HCT116 (cell line): ENCODE results near the gene TMEM59L. TPM values are rescaled to one million over a fixed set of nuclear protein-coding genes. Genes with fewer than 3 reads are reported as not detected.

Source experiments
- ATAC-seq: fragments of 200-7000 bp; cut with Tn5 transposase; 2 replicates; pipeline ENCODE4 v1.9.1; 2020; ENCODE audit warnings: mild to moderate bottlenecking, moderate library complexity
- BruUV-seq: library from RNA; stranded (reverse); fragments of 400-500 nt; replicated peaks from 2 replicates; lab custom pipeline; 2021; lab: Mats Ljungman, UMichigan
- CTCF ChIA-PET: fragments of 300-600 bp; sonication (Branson Sonifier 250); formaldehyde crosslinking; loops from one replicate; lab custom pipeline; 2021; ENCODE audit warnings: antibody characterized with exemption; lab: Charles Lee
- POLR2A ChIA-PET: fragments of 300-600, 350-600 bp; sonication (Branson Sonifier 250); formaldehyde crosslinking; loops from one replicate; lab custom pipeline; 2021; ENCODE audit warnings: antibody characterized with exemption; lab: Charles Lee
- RAD21 ChIA-PET, 2 experiments: fragments of 300-600 bp; sonication (Branson Sonifier 250); formaldehyde crosslinking; loops; one replicate each; lab custom pipeline; 2023; ENCODE audit warnings: low total read pairs in 2 of 2; ENCODE audit not compliant: uncharacterized antibody in 2 of 2, unreplicated experiment in 2 of 2, low non-redundant PET in 1 of 2; lab: Charles Lee
- DNase-seq: peaks from one replicate; pipeline ENCODE4 v3.0.0-alpha.2; 2010; ENCODE audit warnings: low read depth, low spot score
- H2AFZ ChIP-seq: fragments of 200-600 bp; shearing (Covaris generic), sonication (generic); 2 replicates; pipeline ENCODE4 v1.6.1; 2017; ENCODE audit warnings: low read depth, mixed run types, mixed read lengths, antibody characterized with exemption, low read length; ENCODE audit not compliant: poor library complexity, severe bottlenecking
- H3K27ac ChIP-seq: 2 replicates; pipeline ENCODE4 v1.5.1; 2012; ENCODE audit warnings: low read depth, low read length
- H3K27me3 ChIP-seq: fragments of 200-600 bp; sonication (generic); 2 replicates; pipeline ENCODE4 v1.6.1; 2016; ENCODE audit warnings: mixed run types, low read length, mixed read lengths; ENCODE audit not compliant: insufficient read depth
- H3K36me3 ChIP-seq, 2 experiments: fragments of 200-500 bp in 1 of 2; fragments of 200-600 bp in 1 of 2; sonication (Bioruptor generic) in 1 of 2; sonication (generic) in 1 of 2; 2 replicates each; pipeline versions ENCODE4 v1.5.1 to v1.6.1; 2014 to 2016; ENCODE audit warnings: low read length in 2 of 2, inconsistent platforms in 1 of 2, mixed read lengths in 1 of 2, mixed run types in 1 of 2; ENCODE audit not compliant: insufficient read depth in 2 of 2, control insufficient read depth in 1 of 2
- H3K4me1 ChIP-seq, 2 experiments: fragments of 200-600 bp in 1 of 2; sonication (generic) in 1 of 2; 2 replicates each; pipeline versions ENCODE4 v1.5.1 to v1.6.1; 2012 to 2017; ENCODE audit warnings: low read length in 2 of 2, inconsistent platforms in 1 of 2, mild to moderate bottlenecking in 1 of 2, mixed read lengths in 1 of 2, mixed run types in 1 of 2, moderate library complexity in 1 of 2; ENCODE audit not compliant: insufficient read depth in 2 of 2, control insufficient read depth in 1 of 2
- H3K4me2 ChIP-seq: fragments of 200-600 bp; sonication (generic); 2 replicates; pipeline ENCODE4 v1.6.1; 2017; ENCODE audit warnings: mixed run types, low read length, mixed read lengths
- H3K4me3 ChIP-seq, 2 experiments: fragments of 200-600 bp in 1 of 2; sonication (generic) in 1 of 2; replicated peaks in 1 of 2; 2 replicates each; pipeline ENCODE4 v1.5.1; 2011 to 2016; ENCODE audit warnings: low read length in 2 of 2, control low read depth in 1 of 2, low read depth in 1 of 2, mild to moderate bottlenecking in 1 of 2, mixed read lengths in 1 of 2, mixed run types in 1 of 2
- H3K79me2 ChIP-seq: fragments of 200-600 bp; sonication (generic); 2 replicates; pipeline ENCODE4 v1.6.1; 2017; ENCODE audit warnings: mild to moderate bottlenecking, mixed run types, low read length, moderate library complexity, mixed read lengths; ENCODE audit not compliant: insufficient read depth
- H3K9ac ChIP-seq: fragments of 200-600 bp; sonication (generic); 2 replicates; pipeline ENCODE4 v1.6.1; 2016; ENCODE audit warnings: low read length, mixed read lengths
- H3K9me2 ChIP-seq: fragments of 200-600 bp; sonication (generic), shearing (Covaris generic); 2 replicates; pipeline ENCODE4 v1.6.1; 2017; ENCODE audit warnings: mixed run types, mild to moderate bottlenecking, moderate library complexity; ENCODE audit not compliant: insufficient read depth
- H3K9me3 ChIP-seq, 2 experiments: fragments of 200-500 bp in 1 of 2; fragments of 200-600 bp in 1 of 2; sonication (Bioruptor generic) in 1 of 2; sonication (generic) in 1 of 2; 2 replicates each; pipeline ENCODE4 v1.6.1; 2014 to 2017; ENCODE audit warnings: low read length in 2 of 2, mixed read lengths in 2 of 2, inconsistent platforms in 1 of 2, low read depth in 1 of 2, mild to moderate bottlenecking in 1 of 2, mixed run types in 1 of 2, moderate library complexity in 1 of 2; ENCODE audit not compliant: control insufficient read depth in 1 of 2, insufficient read depth in 1 of 2
- H4K20me1 ChIP-seq: fragments of 200-600 bp; sonication (generic), shearing (Covaris generic); 2 replicates; pipeline ENCODE4 v1.6.1; 2017; ENCODE audit warnings: mixed run types, mild to moderate bottlenecking, moderate library complexity; ENCODE audit not compliant: insufficient read depth
- EGR1 ChIP-seq: IDR thresholded peaks from 2 replicates; pipeline ENCODE4 v1.6.1; 2012; ENCODE audit warnings: low read depth
- JUND ChIP-seq: IDR thresholded peaks from 2 replicates; pipeline ENCODE4 v1.6.1; 2012
- POLR2A ChIP-seq: IDR thresholded peaks from 2 replicates; pipeline ENCODE4 v1.7.0; 2011; ENCODE audit warnings: borderline replicate concordance; ENCODE audit not compliant: insufficient read depth, insufficient read length; ENCODE audit errors: extremely low read depth
- POLR2AphosphoS5 ChIP-seq: IDR thresholded peaks from 2 replicates; pipeline ENCODE4 v1.6.1; 2011; ENCODE audit warnings: mild to moderate bottlenecking, low read depth, low read length, moderate library complexity
- SIN3A ChIP-seq: IDR thresholded peaks from 2 replicates; pipeline ENCODE4 v1.6.1; 2012; ENCODE audit warnings: low read depth
- TCF7L2 ChIP-seq: IDR thresholded peaks from 2 replicates; pipeline ENCODE4 v1.7.0; 2011; ENCODE audit warnings: borderline replicate concordance, inconsistent platforms; ENCODE audit not compliant: insufficient read depth, insufficient read length; ENCODE audit errors: extremely low read depth
- YY1 ChIP-seq: IDR thresholded peaks from 2 replicates; pipeline ENCODE4 v1.6.1; 2011; ENCODE audit warnings: low read length, low read depth, moderate library complexity, mild to moderate bottlenecking; ENCODE audit not compliant: insufficient replicate concordance; ENCODE audit errors: extremely low read depth
- ZFX ChIP-seq: fragments of 450-650 bp; IDR thresholded peaks from 2 replicates; pipeline ENCODE4 v1.6.1; 2017
- intact Hi-C: fragments of 100-400 bp; cut with micrococcal nuclease; formaldehyde crosslinking; loops from 2 replicates; pipeline ENCODE4 v1.10.0; 2022
- total RNA-seq: library from RNA; stranded (reverse); gene quantifications from one replicate; pipeline ENCODE4 v1.2.1, GENCODE V29; 2021; ENCODE audit not compliant: unreplicated experiment
- TF ChIP-seq, protein P1 (sequence below): IDR thresholded peaks from 2 replicates; pipeline ENCODE4 v1.6.1; 2011; ENCODE audit warnings: mild to moderate bottlenecking, low read length, moderate library complexity; ENCODE audit not compliant: insufficient replicate concordance; ENCODE audit errors: extremely low read depth
- TF ChIP-seq, protein P2 (sequence below): IDR thresholded peaks from 2 replicates; pipeline ENCODE4 v1.6.1; 2012; ENCODE audit warnings: low read depth
- TF ChIP-seq, protein P3 (sequence below): IDR thresholded peaks from 2 replicates; pipeline ENCODE4 v1.6.1; 2012

TMEM59L gene
- total RNA-seq, 1 experiment from 2014 or later = 14.3 TPM

DNA sequence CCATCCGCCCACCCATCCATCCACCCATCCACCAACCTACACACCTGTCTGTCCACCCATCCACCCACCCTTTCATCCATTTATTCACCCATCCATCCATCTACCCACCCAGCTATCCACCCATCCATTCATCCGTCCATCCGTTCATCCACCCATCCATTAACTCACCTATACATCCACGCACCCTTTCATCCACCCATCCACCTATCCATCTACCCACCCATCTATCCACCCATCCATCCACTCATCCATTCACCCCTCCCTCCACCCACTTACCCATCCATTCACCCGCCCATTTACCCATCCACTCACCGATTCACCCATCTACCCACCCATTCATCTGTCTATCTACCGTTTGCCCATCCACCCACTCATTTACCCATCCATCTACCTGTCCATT lies 41.8 kb downstream of the TMEM59L start:
- no peaks in the 10 kb centered on the region for H3K36me3 ChIP-seq
- DNase-seq (no peak), ATAC-seq (no peak)
- TF ChIP-seq, protein P1, sequence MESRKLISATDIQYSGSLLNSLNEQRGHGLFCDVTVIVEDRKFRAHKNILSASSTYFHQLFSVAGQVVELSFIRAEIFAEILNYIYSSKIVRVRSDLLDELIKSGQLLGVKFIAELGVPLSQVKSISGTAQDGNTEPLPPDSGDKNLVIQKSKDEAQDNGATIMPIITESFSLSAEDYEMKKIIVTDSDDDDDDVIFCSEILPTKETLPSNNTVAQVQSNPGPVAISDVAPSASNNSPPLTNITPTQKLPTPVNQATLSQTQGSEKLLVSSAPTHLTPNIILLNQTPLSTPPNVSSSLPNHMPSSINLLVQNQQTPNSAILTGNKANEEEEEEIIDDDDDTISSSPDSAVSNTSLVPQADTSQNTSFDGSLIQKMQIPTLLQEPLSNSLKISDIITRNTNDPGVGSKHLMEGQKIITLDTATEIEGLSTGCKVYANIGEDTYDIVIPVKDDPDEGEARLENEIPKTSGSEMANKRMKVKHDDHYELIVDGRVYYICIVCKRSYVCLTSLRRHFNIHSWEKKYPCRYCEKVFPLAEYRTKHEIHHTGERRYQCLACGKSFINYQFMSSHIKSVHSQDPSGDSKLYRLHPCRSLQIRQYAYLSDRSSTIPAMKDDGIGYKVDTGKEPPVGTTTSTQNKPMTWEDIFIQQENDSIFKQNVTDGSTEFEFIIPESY = no peak
- no peak for TF ChIP-seq SIN3A
- no peak for TF ChIP-seq ZFX
- ChIA-PET RAD21 (no interaction called here), CTCF (no interaction called here), POLR2A (no interaction called here)
- H3K4me2 ChIP-seq = no peak overlapping the region
- no peaks in the 10 kb centered on the region for H3K27me3 ChIP-seq
- H3K4me3 ChIP-seq = no peak overlapping the region
- no TSS peak for BruUV-seq
- H4K20me1 ChIP-seq = no peaks in the 10 kb centered on the region
- no peaks in the 10 kb centered on the region for H3K9me2 ChIP-seq
- H3K27ac ChIP-seq = no peak overlapping the region
- H3K4me1 ChIP-seq = peaks cover 0 to 10% of the 10 kb centered on the region in 2 experiments; a peak in 3 of 4 replicates
- H2AFZ ChIP-seq = no peak overlapping the region
- H3K9me3 ChIP-seq = no peaks in the 10 kb centered on the region
- intact Hi-C loops = no loop called here
- no peak overlapping the region for H3K9ac ChIP-seq
- peaks cover 4% of the 10 kb centered on the region; the same call in 1 of the 2 replicates for H3K79me2 ChIP-seq

DNA sequence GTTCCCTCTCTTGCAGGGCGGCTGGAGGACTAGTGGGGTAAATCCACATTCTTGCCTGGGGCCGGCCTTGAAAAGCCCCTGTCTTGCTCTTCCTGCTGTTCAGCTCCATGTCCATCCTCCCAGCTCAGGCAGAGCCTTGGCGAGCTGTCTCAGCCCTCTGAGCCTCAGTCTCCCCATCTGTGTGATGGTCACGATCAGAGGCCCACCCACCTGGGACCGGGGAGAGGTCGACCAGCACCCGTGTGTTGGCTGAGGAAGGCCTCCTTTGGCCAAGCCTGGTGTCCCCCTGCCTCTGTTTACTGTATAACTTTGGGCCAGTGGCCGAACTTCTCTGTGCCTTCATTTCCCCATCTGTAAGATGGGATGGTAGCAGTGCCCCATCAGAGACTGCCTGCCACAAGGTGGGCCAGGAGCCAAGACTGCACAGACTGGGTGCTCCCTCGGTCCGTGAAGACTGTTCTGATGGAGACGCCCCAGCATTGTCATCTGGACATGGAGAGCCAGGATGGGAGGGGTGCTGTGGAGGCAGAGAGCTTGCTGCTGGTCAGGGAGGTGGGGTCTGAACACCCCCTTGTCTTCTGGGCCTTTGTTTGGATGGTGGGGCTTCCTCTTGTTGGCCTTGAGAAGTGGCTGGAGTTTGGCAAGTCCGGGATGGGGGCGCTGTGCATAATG lies 42.6 kb downstream of the TMEM59L start:
- H4K20me1 ChIP-seq = no peaks in the 10 kb centered on the region
- no peak overlapping the region for H3K4me3 ChIP-seq
- H3K79me2 ChIP-seq = peaks cover 4% of the 10 kb centered on the region; the same call in 1 of the 2 replicates
- no peaks in the 10 kb centered on the region for H3K9me3 ChIP-seq
- DNase-seq (no peak), ATAC-seq (no peak)
- no peak overlapping the region for H3K4me2 ChIP-seq
- intact Hi-C loops = no loop called here
- H3K36me3 ChIP-seq = no peaks in the 10 kb centered on the region
- ChIA-PET POLR2A (no interaction called here), RAD21 (no interaction called here), CTCF (no interaction called here)
- peaks cover 8 to 19% of the 10 kb centered on the region in 2 experiments for H3K4me1 ChIP-seq
- no peak overlapping the region for H3K27ac ChIP-seq
- H3K27me3 ChIP-seq = no peaks in the 10 kb centered on the region
- no peak overlapping the region for H2AFZ ChIP-seq
- no TSS peak for BruUV-seq
- H3K9me2 ChIP-seq = no peaks in the 10 kb centered on the region
- H3K9ac ChIP-seq = no peak overlapping the region
- TF ChIP-seq, protein P2, sequence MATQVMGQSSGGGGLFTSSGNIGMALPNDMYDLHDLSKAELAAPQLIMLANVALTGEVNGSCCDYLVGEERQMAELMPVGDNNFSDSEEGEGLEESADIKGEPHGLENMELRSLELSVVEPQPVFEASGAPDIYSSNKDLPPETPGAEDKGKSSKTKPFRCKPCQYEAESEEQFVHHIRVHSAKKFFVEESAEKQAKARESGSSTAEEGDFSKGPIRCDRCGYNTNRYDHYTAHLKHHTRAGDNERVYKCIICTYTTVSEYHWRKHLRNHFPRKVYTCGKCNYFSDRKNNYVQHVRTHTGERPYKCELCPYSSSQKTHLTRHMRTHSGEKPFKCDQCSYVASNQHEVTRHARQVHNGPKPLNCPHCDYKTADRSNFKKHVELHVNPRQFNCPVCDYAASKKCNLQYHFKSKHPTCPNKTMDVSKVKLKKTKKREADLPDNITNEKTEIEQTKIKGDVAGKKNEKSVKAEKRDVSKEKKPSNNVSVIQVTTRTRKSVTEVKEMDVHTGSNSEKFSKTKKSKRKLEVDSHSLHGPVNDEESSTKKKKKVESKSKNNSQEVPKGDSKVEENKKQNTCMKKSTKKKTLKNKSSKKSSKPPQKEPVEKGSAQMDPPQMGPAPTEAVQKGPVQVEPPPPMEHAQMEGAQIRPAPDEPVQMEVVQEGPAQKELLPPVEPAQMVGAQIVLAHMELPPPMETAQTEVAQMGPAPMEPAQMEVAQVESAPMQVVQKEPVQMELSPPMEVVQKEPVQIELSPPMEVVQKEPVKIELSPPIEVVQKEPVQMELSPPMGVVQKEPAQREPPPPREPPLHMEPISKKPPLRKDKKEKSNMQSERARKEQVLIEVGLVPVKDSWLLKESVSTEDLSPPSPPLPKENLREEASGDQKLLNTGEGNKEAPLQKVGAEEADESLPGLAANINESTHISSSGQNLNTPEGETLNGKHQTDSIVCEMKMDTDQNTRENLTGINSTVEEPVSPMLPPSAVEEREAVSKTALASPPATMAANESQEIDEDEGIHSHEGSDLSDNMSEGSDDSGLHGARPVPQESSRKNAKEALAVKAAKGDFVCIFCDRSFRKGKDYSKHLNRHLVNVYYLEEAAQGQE = no peak
- TF ChIP-seq POLR2A (no peak), POLR2AphosphoS5 (no peak), YY1 (no peak), EGR1 (no peak), TCF7L2 (no peak), JUND (no peak)
- TF ChIP-seq, protein P3, sequence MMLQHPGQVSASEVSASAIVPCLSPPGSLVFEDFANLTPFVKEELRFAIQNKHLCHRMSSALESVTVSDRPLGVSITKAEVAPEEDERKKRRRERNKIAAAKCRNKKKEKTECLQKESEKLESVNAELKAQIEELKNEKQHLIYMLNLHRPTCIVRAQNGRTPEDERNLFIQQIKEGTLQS = no peak
- TF ChIP-seq, protein P1 = no peak
